ENCODE measurements around the gene TCF7L1. TPM values are rescaled to one million over a fixed set of nuclear protein-coding genes. Genes with fewer than 3 reads are reported as not detected.

Gene TCF7L1
- total RNA-seq: 0.78 and 1.4 TPM in 2 replicates

GRCh38 chr2:85132834-85133637 is at the start of gene TCF7L1:
Gene TCF7L1, plus strand, starts transcription at chr2:85133392. Its CDS starts 293 bp downstream, at chr2:85133685.

GRCh38 chr2:85327822-85328617 is 194.8 kb downstream of the TCF7L1 start, which contains the start of gene TGOLN2:
Gene TGOLN2, minus strand, starts transcription at chr2:85327989. Its CDS starts 27 bp downstream, at chr2:85327962.

GRCh38 chr2:85354286-85355072 is 221.3 kb downstream of the TCF7L1 start, which contains the start of the genes ELMOD3 and RETSAT:
Gene ELMOD3, plus strand, starts transcription at chr2:85354769. Its CDS starts 2,430 bp downstream, at chr2:85357199.
Gene RETSAT, minus strand, starts transcription at chr2:85354528. Its CDS starts 21 bp downstream, at chr2:85354507.

Other genes with a start within 250 kb of the TCF7L1 start
- gene TMSB10, start 227.7 kb upstream of the TCF7L1 start, total RNA-seq: 9,247 and 9,695 TPM in 2 replicates
- gene KCMF1, start 162.2 kb upstream of the TCF7L1 start, total RNA-seq: 23.7 and 50.7 TPM in 2 replicates
- 74.9 and 117 TPM in 2 replicates for gene TGOLN2, start 194.6 kb downstream of the TCF7L1 start, total RNA-seq
- 29.2 and 35.4 TPM in 2 replicates for gene RETSAT, start 221.1 kb downstream of the TCF7L1 start, total RNA-seq
- 7.1 and 18.2 TPM in 2 replicates for gene ELMOD3, start 221.4 kb downstream of the TCF7L1 start, total RNA-seq